Astrocyte of the cerebellum (primary cell): ENCODE measurements around the gene IFNA14.

Experiments
- DNase-seq: peaks from one replicate; pipeline ENCODE4 v3.0.0-alpha.2; 2011; ENCODE audit warnings: low read depth
- H3K4me3 ChIP-seq: 2 replicates; pipeline ENCODE4 v1.5.1; 2011; ENCODE audit warnings: mild to moderate bottlenecking, low read depth, low read length, moderate library complexity
- CTCF ChIP-seq: IDR thresholded peaks from 2 replicates; pipeline ENCODE4 v1.5.1; 2012; ENCODE audit warnings: low read length, low read depth, moderate library complexity, mild to moderate bottlenecking; ENCODE audit errors: missing control alignments
- in situ Hi-C: cut with HindIII; loops from 2 replicates; pipeline ENCODE4 v1.10.0; 2017; ENCODE audit warnings: low sequenced_read_pairs

Gene IFNA14

GRCh38 chr9:21239911-21240310, at the start of gene IFNA14:
Gene IFNA14, minus strand, starts transcription at chr9:21240005. Its CDS starts 70 bp downstream, at chr9:21239935.
- in situ Hi-C loops, result no loop called here
- no peak for DNase-seq
- no peak for TF ChIP-seq CTCF
- no peak within 1 kb of the TSS for H3K4me3 ChIP-seq

- DNase-seq, result no peak
- H3K4me3 ChIP-seq, result no peak overlapping the region
These were observed 47.5 kb upstream of the IFNA14 start for GRCh38 chr9:21287280-21287679.

GRCh38 chr9:21286659-21287058, 46.9 kb upstream of the IFNA14 start:
- H3K4me3 ChIP-seq, result no peak overlapping the region
- TF ChIP-seq CTCF, result no peak
- in situ Hi-C loops, result no loop called here
- DNase-seq, result no peak

More at GRCh38 chr9:21287280-21287679, 47.5 kb upstream of the IFNA14 start:
- no peak for TF ChIP-seq CTCF
- in situ Hi-C loops, result no loop called here

GRCh38 chr9:21286099-21286498, 46.3 kb upstream of the IFNA14 start:
- TF ChIP-seq CTCF, result no peak

GRCh38 chr9:21281275-21281674, 41.5 kb upstream of the IFNA14 start:
- DNase-seq, result no peak
- no peak for TF ChIP-seq CTCF
- in situ Hi-C loops, result no loop called here
- H3K4me3 ChIP-seq, result no peak overlapping the region

More at GRCh38 chr9:21286099-21286498, 46.3 kb upstream of the IFNA14 start:
- H3K4me3 ChIP-seq, result no peak overlapping the region
- in situ Hi-C loops, result no loop called here
- no peak for DNase-seq

DNA sequence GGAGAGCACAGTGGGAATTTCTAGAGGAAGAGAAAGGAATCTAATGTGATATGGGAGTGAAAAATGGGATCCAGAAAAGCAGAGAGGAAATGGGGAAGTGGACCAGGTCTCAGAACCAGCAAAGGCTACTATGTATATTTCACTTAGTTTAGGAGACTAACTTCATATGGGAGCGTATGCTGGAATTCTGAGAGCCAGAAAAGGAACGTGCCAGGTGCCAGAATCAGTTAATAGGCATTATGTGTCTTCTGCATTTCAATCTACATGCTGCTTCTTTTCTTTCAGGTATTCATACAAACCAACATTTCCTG, 28.5 kb upstream of the IFNA14 start:
- in situ Hi-C loops, result no loop called here
- no peak overlapping the region for H3K4me3 ChIP-seq

More for the DNA sequence above, 28.5 kb upstream of the IFNA14 start:
- DNase-seq, result no peak
- TF ChIP-seq CTCF, result no peak
